ENCODE measurements around the gene RPAP2. TPM values are rescaled to one million over a fixed set of nuclear protein-coding genes. Genes with fewer than 3 reads are reported as not detected.

RPAP2 gene
- total RNA-seq, 1 donor from 2014 or later, result 33.3 TPM

DNA sequence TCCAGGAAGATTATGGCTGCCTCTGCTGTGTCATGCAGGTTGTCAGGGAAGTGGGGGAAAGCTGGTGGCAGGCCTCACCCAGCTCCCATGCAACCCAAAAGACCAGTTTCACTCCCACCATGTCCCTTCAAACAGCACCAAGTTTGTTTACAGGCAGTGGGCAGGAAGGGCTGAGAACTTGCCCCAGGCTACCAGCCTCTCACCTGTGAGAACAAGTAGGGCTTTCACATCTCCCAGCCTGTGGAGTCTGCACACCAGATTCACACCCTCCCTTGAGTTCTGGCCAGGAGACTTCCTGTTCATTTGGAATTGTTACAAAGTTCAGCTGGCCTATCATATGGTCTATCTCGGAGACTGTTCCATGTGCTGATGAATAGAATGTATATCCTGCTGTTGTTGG is 27.8 kb downstream of the RPAP2 start:
- TF ChIP-seq, protein P1, sequence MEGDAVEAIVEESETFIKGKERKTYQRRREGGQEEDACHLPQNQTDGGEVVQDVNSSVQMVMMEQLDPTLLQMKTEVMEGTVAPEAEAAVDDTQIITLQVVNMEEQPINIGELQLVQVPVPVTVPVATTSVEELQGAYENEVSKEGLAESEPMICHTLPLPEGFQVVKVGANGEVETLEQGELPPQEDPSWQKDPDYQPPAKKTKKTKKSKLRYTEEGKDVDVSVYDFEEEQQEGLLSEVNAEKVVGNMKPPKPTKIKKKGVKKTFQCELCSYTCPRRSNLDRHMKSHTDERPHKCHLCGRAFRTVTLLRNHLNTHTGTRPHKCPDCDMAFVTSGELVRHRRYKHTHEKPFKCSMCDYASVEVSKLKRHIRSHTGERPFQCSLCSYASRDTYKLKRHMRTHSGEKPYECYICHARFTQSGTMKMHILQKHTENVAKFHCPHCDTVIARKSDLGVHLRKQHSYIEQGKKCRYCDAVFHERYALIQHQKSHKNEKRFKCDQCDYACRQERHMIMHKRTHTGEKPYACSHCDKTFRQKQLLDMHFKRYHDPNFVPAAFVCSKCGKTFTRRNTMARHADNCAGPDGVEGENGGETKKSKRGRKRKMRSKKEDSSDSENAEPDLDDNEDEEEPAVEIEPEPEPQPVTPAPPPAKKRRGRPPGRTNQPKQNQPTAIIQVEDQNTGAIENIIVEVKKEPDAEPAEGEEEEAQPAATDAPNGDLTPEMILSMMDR (conservative IDR thresholded peaks at IDR 0.05), result no peak
- peaks cover 15% of the 10 kb centered on the region for H3K9me3 Mint-ChIP-seq
- H3K36me3 Mint-ChIP-seq (ENCODE audit: low read depth), result peaks cover 70% of the 10 kb centered on the region
- H3K27me3 Mint-ChIP-seq (ENCODE audit: low read depth), result no peaks in the 10 kb centered on the region
- DNase-seq (ENCODE audit: low read depth, low spot score), result no peak
- no peak overlapping the region for H3K27ac Mint-ChIP-seq (ENCODE audit: unreplicated experiment)
- no peaks in the 10 kb centered on the region for H3K4me1 Mint-ChIP-seq
- no peak overlapping the region for H3K4me3 Mint-ChIP-seq

DNA sequence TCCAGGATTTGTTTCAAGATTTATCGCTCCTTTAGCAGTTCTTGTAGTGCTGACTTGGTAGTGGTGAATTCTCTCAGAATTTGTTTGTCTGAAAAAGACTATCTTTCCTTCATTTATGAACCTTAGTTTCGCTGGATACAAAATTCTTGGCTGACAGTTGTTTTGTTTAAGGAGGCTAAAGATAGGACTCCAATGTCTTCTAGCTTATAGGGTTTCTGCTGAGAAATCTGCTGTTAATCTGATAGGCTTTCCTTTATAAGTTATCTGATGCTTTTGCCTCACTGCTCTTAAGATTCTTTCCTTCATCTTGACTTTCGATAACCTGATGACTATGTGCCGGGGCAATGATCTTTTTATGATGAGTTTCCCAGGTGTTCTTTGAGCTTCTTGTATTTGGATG is 28.9 kb downstream of the RPAP2 start:
- H3K36me3 Mint-ChIP-seq (ENCODE audit: low read depth), result peaks cover 73% of the 10 kb centered on the region
- H3K27me3 Mint-ChIP-seq (ENCODE audit: low read depth), result no peaks in the 10 kb centered on the region
- TF ChIP-seq, protein P1 (conservative IDR thresholded peaks at IDR 0.05), result no peak
- no peak for DNase-seq (ENCODE audit: low read depth, low spot score)
- no peaks in the 10 kb centered on the region for H3K4me1 Mint-ChIP-seq
- H3K9me3 Mint-ChIP-seq, result peaks cover 15% of the 10 kb centered on the region
- no peak overlapping the region for H3K4me3 Mint-ChIP-seq
- no peak overlapping the region for H3K27ac Mint-ChIP-seq (ENCODE audit: unreplicated experiment)

DNA sequence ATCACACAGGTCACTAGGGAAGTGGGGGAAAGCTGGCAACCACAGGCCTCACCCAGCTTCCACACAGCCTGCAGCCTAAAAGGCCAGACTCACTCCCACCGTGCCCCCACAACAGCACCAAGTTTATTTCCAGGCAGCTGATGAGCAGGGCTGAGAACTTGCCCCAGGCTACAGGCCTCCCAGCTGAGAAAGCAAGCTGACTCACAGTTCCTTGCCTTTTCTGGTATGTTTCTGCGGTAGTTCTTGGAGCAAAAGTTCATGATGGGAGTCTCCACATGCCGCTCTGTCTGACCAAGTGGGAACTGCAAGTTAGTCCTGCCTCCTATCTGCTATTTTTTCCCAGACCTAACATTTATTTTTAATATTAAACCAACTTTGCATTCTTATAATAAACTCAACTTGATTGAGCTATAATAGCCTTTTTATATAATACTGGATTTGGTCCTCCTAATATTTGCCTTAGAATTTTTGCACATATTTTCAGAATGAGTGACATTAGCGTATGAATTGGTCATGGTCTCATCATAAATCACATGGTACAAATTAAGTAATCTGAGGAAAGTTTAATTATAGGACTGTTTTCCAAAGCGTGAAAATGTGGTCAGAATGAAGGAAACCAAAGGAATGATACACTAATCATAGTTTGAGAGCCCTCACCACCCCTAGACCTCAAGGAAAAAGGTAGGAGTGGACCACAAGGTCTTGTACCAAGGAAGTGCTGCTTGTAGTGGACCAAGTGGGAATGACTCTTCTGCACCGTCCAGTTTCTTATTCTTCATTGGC is 30.7 kb downstream of the RPAP2 start:
- Mint-ChIP-seq H3K27me3 (ENCODE audit: low read depth) (no peaks in the 10 kb centered on the region), H3K27ac (ENCODE audit: unreplicated experiment) (no peak overlapping the region), H3K4me1 (no peaks in the 10 kb centered on the region), H3K9me3 (peaks cover 15% of the 10 kb centered on the region), H3K36me3 (ENCODE audit: low read depth) (peaks cover 64% of the 10 kb centered on the region), H3K4me3 (no peak overlapping the region)
- TF ChIP-seq, protein P1 (conservative IDR thresholded peaks at IDR 0.05), result no peak
- DNase-seq (ENCODE audit: low read depth, low spot score), result no peak

DNA sequence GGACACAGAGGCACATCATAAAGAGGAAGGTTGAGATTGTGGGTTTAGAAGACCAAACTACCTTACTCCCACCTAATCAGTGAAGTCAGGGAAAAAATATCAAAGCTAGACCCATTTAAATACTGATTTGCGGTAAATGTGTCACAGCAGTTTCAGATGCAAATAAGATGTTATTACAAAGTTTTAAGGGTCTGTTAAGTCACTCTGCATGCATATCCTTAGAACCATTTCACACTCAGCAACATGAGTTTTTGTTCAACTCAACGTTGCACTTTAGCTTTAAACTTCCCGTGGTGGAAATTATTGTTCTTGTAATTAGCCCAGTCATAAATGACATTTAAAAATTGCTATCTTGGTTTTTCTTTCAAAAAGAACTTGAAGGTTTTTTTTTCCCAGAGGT is 34.8 kb downstream of the RPAP2 start:
- no peaks in the 10 kb centered on the region for H3K4me1 Mint-ChIP-seq
- TF ChIP-seq, protein P1 (conservative IDR thresholded peaks at IDR 0.05), result no peak
- peaks cover 6% of the 10 kb centered on the region for H3K9me3 Mint-ChIP-seq
- H3K27me3 Mint-ChIP-seq (ENCODE audit: low read depth), result no peaks in the 10 kb centered on the region
- H3K36me3 Mint-ChIP-seq (ENCODE audit: low read depth), result peaks cover 30% of the 10 kb centered on the region
- no peak overlapping the region for H3K4me3 Mint-ChIP-seq
- DNase-seq (ENCODE audit: low read depth, low spot score), result no peak
- no peak overlapping the region for H3K27ac Mint-ChIP-seq (ENCODE audit: unreplicated experiment)

DNA sequence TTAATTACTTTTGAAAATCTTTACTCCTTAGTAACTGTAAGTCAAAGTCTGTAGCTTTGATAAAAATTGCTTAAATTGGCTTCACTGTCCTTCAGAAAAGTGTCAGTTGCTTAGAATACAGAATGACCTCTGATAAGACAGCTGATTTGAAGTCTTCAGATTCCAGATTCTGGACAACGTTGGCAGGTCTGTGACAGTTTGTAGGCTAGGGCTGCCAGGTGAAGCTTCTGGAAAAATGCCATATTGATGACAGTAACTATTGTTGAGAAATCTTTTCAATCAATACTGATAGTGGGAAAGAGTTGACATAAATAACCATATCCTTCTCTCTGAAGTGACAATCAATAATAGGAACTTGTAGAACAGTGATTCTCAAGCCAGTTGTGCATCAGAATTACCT is 41.3 kb downstream of the RPAP2 start:
- no peaks in the 10 kb centered on the region for H3K9me3 Mint-ChIP-seq
- H3K36me3 Mint-ChIP-seq (ENCODE audit: low read depth), result peaks cover 6% of the 10 kb centered on the region
- H3K27ac Mint-ChIP-seq (ENCODE audit: unreplicated experiment), result no peak overlapping the region
- H3K27me3 Mint-ChIP-seq (ENCODE audit: low read depth), result no peaks in the 10 kb centered on the region
- TF ChIP-seq, protein P1 (conservative IDR thresholded peaks at IDR 0.05), result no peak
- no peak overlapping the region for H3K4me3 Mint-ChIP-seq
- DNase-seq (ENCODE audit: low read depth, low spot score), result no peak
- H3K4me1 Mint-ChIP-seq, result no peaks in the 10 kb centered on the region
